Spleen (tissue), 7 donors: ENCODE results near the gene SCP2.

Source experiments
- POLR2A ChIP-seq, 3 donors: fragments of 450-650 bp; IDR thresholded peaks; one replicate each; pipeline ENCODE4 v1.5.1; 2017; ENCODE audit warnings: antibody characterized with exemption in 3 of 3, mild to moderate bottlenecking in 1 of 3
- POLR2AphosphoS5 ChIP-seq, 3 donors: sonication (generic); formaldehyde crosslinking; IDR thresholded peaks; one replicate each; pipeline ENCODE4 v1.5.1; 2017; ENCODE audit warnings: antibody characterized with exemption in 3 of 3
- TF ChIP-seq, protein P1 (sequence below), 11 experiments: fragments of 200-600 bp in 7 of 11; fragments of 450-650 bp in 4 of 11; sonication (generic) in 4 of 11; IDR thresholded peaks in 8 of 11; conservative IDR thresholded peaks in 3 of 11; 1 replicate in 7 of 11; 2 replicates in 4 of 11; pipeline versions ENCODE4 v1.4.0 to v1.8.0; 2016 to 2021; ENCODE audit warnings: antibody characterized with exemption in 11 of 11, inconsistent platforms in 4 of 11, mild to moderate bottlenecking in 1 of 11
- donor health status: DM: no; HTN: no; CAD: no; lungs with moderate emphysema.
- donor health status: DM: no; HTN: no; CAD: no.
- donor health status: DM: no; HTN: no; CAD: no.

DNA sequence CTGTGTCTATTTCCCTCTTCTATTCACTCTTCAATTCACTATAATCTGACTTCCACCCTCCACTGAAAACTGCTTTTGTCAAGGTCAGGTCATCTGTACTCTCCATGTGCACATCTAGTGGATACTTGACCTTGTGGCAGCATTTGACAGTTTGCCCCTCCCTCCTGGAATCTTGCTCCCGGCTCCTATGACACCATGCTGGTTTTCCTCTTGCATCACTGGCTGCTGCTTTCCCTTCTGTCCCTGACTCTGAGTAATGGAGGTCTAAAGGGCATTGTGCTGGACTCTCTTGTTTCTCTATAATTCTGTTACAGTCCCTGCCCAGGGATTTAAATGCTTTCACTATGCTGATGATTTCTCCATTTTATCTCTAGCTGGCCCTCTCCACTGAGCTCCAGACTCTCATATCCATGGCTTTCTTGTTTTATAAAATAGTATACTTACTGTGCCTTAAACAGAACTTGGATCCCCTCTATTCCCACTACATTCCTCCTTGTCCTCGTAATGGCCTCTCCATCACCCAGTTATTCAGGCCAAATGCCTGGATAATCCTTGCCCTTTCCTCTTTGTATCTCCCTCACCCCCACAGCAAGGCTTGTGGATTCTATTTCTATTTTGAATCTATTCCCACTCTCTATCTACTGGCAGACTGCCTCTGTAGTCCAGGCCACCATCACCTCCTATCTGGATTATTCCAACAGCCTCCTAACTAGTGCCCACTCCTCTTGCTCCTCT, 98.1 kb downstream of the SCP2 start:
- no peak for TF ChIP-seq POLR2A (IDR thresholded peaks at IDR 0.05)
- TF ChIP-seq, protein P1, sequence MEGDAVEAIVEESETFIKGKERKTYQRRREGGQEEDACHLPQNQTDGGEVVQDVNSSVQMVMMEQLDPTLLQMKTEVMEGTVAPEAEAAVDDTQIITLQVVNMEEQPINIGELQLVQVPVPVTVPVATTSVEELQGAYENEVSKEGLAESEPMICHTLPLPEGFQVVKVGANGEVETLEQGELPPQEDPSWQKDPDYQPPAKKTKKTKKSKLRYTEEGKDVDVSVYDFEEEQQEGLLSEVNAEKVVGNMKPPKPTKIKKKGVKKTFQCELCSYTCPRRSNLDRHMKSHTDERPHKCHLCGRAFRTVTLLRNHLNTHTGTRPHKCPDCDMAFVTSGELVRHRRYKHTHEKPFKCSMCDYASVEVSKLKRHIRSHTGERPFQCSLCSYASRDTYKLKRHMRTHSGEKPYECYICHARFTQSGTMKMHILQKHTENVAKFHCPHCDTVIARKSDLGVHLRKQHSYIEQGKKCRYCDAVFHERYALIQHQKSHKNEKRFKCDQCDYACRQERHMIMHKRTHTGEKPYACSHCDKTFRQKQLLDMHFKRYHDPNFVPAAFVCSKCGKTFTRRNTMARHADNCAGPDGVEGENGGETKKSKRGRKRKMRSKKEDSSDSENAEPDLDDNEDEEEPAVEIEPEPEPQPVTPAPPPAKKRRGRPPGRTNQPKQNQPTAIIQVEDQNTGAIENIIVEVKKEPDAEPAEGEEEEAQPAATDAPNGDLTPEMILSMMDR (IDR thresholded peaks at IDR 0.05 in 8 of 11, conservative IDR thresholded peaks at IDR 0.05 in 3 of 11): no peak
- peak in 1 of 3 donors; percentile 36 for TF ChIP-seq POLR2AphosphoS5 (IDR thresholded peaks at IDR 0.05)
